Panc1 (cell line): ENCODE results near the gene TSHZ2.
A peak's percentile ranks its signal among the peaks of the same experiment; 100 is the strongest.

Experiments used
- POLR2AphosphoS5 ChIP-seq: IDR thresholded peaks from 2 replicates; pipeline ENCODE4 v1.6.1; 2012; ENCODE audit warnings: mild to moderate bottlenecking, low read depth, low read length, moderate library complexity
- SIN3A ChIP-seq: IDR thresholded peaks from 2 replicates; pipeline ENCODE4 v1.6.1; 2012; ENCODE audit warnings: low read depth, mild to moderate bottlenecking, low read length, moderate library complexity, borderline replicate concordance; ENCODE audit not compliant: insufficient read depth
- TF ChIP-seq, protein P1 (sequence below): fragments of 450-650 bp; IDR thresholded peaks from 2 replicates; pipeline ENCODE4 v1.5.1; 2017; ENCODE audit warnings: mild to moderate bottlenecking
- TF ChIP-seq, protein P2 (sequence below), 2 experiments: IDR thresholded peaks; 2 replicates each; pipeline ENCODE4 v1.6.1; 2011 to 2012; ENCODE audit warnings: low read depth in 2 of 2, control low read depth in 1 of 2, low read length in 1 of 2, mild to moderate bottlenecking in 1 of 2, moderate library complexity in 1 of 2; ENCODE audit not compliant: insufficient read depth in 1 of 2

DNA sequence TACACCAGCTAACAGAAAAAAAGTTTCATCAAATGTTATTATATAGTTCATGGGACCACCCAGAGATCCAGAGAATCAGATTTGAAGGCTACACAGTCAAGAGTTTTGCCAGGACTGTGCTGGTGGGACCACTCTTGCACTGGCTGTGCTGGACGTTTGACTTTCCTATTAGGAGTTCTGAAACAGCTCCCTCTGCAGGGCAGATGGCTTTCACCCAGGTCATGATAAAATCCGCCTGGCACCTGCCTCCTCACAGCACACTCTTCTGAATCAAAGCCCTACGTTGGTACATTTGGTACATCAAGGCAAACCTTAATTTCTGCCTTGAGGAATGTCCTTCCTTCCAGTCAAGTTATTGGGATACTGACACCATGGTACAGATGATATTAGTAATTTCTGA lies 319.4 kb downstream of the TSHZ2 start:
- TF ChIP-seq SIN3A, result no peak
- TF ChIP-seq, protein P1, sequence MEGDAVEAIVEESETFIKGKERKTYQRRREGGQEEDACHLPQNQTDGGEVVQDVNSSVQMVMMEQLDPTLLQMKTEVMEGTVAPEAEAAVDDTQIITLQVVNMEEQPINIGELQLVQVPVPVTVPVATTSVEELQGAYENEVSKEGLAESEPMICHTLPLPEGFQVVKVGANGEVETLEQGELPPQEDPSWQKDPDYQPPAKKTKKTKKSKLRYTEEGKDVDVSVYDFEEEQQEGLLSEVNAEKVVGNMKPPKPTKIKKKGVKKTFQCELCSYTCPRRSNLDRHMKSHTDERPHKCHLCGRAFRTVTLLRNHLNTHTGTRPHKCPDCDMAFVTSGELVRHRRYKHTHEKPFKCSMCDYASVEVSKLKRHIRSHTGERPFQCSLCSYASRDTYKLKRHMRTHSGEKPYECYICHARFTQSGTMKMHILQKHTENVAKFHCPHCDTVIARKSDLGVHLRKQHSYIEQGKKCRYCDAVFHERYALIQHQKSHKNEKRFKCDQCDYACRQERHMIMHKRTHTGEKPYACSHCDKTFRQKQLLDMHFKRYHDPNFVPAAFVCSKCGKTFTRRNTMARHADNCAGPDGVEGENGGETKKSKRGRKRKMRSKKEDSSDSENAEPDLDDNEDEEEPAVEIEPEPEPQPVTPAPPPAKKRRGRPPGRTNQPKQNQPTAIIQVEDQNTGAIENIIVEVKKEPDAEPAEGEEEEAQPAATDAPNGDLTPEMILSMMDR, result peak; percentile 59
- TF ChIP-seq, protein P2, sequence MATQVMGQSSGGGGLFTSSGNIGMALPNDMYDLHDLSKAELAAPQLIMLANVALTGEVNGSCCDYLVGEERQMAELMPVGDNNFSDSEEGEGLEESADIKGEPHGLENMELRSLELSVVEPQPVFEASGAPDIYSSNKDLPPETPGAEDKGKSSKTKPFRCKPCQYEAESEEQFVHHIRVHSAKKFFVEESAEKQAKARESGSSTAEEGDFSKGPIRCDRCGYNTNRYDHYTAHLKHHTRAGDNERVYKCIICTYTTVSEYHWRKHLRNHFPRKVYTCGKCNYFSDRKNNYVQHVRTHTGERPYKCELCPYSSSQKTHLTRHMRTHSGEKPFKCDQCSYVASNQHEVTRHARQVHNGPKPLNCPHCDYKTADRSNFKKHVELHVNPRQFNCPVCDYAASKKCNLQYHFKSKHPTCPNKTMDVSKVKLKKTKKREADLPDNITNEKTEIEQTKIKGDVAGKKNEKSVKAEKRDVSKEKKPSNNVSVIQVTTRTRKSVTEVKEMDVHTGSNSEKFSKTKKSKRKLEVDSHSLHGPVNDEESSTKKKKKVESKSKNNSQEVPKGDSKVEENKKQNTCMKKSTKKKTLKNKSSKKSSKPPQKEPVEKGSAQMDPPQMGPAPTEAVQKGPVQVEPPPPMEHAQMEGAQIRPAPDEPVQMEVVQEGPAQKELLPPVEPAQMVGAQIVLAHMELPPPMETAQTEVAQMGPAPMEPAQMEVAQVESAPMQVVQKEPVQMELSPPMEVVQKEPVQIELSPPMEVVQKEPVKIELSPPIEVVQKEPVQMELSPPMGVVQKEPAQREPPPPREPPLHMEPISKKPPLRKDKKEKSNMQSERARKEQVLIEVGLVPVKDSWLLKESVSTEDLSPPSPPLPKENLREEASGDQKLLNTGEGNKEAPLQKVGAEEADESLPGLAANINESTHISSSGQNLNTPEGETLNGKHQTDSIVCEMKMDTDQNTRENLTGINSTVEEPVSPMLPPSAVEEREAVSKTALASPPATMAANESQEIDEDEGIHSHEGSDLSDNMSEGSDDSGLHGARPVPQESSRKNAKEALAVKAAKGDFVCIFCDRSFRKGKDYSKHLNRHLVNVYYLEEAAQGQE (IDR thresholded peaks at IDR 0.05; ENCODE audit: insufficient read depth in 1 of 2, low read depth in 2 of 2, low read length in 1 of 2), result no peak
- TF ChIP-seq POLR2AphosphoS5, result no peak
